ENCODE results near the gene FBXO33.
"Not testable (repeated sequence)": the region's sequence is repeated elsewhere in the genome, so short reads cannot be mapped to it uniquely, and the experiment has no call there.

The FBXO33 gene

GRCh38 chr14:39369029-39369428, 63.2 kb downstream of the FBXO33 start:
- no peak for DNase-seq

DNA sequence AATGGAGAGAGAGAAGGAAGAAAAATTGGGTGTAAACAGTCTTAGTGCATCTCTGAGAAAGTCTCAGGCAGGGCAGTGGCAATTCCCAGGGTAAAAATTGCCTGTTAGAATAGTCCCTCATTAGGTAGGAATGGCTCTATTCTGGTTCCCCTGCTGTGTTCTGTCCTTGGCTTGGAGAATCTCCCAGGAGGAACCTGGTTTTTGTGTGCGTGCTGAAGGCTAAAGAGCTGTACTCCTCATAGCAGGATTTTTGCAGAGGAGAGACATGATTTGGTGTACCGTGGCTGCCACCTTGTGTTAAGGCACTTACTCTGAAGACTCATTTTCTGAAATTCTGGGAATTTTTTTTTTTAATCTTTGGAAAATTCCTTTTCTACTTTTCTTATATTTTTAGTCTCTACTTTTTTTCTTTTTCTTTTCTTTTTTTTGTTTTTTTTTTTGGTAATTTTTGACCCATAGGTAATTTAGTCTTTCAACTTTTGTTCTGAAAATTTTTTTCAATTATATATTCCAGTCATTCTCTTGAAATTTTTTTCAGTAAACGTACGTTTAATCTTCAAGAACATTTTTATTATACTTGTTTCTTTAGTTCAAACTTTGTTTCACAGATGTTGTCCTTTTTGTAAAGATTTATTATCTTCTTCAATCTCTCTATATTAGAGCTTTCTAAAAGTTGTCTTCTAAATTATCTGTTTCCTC, 63.8 kb downstream of the FBXO33 start:
- peak; percentile 62 for DNase-seq

- DNase-seq, result no peak
These were observed 64.9 kb downstream of the FBXO33 start for GRCh38 chr14:39367387-39367751.

GRCh38 chr14:39366460-39367386, 65.5 kb downstream of the FBXO33 start:
- no peak for DNase-seq

GRCh38 chr14:39365354-39365753, 66.9 kb downstream of the FBXO33 start:
- no peak for DNase-seq

- DNase-seq, result no peak
These were observed 67.7 kb downstream of the FBXO33 start for GRCh38 chr14:39364509-39364908.

- DNase-seq, result not testable (repeated sequence)
These were observed 70.7 kb downstream of the FBXO33 start for GRCh38 chr14:39361556-39361955.

- no peak for DNase-seq
These were observed 71.9 kb downstream of the FBXO33 start for GRCh38 chr14:39360316-39360715.

DNA sequence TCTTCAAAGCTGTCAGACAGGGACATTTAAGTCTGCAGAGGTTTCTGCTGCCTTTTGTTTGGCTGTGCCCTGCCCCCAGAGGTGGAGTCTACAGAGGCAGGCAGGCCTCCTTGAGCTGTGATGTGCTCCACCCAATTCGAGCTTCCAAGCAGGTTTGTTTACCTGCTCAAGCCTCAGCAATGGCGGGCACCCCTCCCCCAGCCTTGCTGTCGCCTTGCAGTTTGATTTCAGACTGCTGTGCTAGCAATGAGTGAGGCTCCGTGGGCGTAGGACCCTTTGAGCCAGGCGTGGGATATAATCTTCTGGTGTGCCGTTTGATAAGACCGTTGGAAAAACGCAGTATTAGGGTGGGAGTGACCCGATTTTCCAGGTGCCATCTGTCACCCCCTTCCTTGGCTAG, 73.2 kb downstream of the FBXO33 start:
- DNase-seq, result not testable (repeated sequence)

DNA sequence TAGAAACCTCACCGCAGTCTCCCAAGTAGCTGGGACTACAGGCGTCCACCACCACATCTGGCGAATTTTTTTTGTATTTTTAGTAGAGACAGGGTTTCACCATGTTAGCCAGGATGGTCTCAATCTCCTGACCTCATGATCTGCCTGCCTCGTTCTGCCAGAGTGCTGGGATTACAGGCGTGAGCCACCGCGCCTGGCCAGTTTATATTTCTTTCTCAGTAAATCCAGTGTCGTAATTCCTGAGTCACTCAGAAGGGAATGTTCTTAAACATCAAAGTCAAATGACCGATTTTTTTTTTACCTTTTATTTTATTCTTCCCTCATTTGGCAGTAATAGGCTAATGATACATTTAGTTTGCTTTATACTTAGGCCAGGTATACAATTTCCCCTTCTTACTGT, 80.5 kb downstream of the FBXO33 start:
- DNase-seq, result no peak

GRCh38 chr14:39350866-39351265, 81.4 kb downstream of the FBXO33 start:
- DNase-seq, result no peak
